Superior temporal gyrus (tissue), 1 donor: ENCODE results near the gene DYNC1LI2.
A peak's percentile ranks its signal among the peaks of the same experiment; 100 is the strongest.

ENCODE experiments used
- DNase-seq: peaks from one replicate; pipeline ENCODE4 v3.0.0-alpha.2; 2016; ENCODE audit errors: extremely low spot score

Gene DYNC1LI2

GRCh38 chr16:66740010-66740409, 11.4 kb downstream of the DYNC1LI2 start:
- peak; percentile 71 for DNase-seq

- no peak for DNase-seq
These were observed 15.5 kb downstream of the DYNC1LI2 start for GRCh38 chr16:66735891-66736290.

DNA sequence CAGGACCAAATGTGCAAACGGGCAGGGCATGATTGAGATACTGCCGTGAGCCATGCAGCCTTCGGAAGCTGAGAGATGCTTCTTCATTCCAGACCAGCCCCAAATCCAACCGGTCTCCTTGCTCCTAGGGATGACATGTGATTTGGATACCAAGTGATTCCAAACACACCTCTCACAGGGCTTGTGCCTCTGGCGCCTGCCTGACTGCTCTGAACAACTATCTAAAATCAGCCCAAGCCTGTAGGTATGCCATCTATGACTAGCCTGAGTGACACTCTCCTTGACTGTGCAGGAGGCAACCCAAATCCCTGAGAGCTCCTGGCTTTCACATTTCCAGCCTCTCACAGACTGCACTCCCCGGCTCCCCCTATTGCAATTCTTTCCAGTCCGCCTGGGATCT, 20.3 kb downstream of the DYNC1LI2 start:
- DNase-seq: no peak

DNA sequence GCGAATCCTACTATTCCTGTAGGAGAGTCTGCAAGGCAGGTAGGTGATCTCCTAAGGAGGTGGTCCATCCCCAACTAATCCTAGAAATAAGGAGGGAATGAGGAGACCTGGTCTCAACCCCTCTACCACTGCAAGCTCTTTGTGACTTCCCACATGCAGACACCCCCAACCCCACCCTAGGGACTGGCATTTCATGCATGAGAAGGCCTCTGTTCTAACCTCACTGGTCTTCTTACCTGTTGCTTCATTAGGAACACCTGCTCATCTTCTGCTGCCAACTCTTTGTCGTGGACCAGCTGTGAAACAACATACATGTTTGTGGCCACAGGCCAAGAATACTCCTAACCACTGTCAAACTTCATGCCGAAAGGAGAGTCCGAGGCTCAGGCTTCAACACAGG, 22.6 kb downstream of the DYNC1LI2 start:
- DNase-seq: no peak

DNA sequence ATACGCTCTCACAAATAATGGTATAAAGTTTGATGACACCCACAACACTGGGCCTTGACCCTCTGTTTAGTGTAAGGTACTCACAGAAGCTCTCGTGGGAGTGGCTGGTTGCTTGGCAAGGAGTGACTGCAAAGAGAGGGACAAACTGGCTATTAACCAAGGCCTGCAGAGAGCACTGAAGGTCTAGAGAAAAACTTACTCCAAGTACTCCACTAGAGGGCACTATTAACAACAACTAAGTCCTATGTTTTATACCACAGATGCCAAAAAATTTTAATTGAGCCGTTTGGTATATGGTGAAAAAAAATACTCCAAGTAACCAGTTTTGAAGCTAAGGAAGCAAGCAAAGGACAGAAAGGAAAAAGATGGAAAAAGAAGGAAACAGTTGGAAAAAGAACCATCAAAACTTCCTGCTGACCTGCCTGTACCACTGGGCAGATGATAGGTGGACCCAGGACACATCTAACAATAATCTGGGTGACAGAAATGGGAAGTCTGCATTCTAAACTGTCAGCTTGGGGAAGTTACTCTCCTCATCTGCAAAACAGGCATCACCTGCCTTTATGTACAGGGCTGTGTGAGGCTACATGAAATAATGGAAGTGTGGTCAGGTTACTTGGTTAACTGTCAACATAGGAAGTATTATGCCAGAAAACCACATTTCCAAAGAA, 23.2 kb downstream of the DYNC1LI2 start:
- DNase-seq: peak; percentile 93

- no peak for DNase-seq
These were observed 30.6 kb downstream of the DYNC1LI2 start for GRCh38 chr16:66720766-66721165.

- DNase-seq: no peak
These were observed 32.2 kb downstream of the DYNC1LI2 start for GRCh38 chr16:66719246-66719645.

DNA sequence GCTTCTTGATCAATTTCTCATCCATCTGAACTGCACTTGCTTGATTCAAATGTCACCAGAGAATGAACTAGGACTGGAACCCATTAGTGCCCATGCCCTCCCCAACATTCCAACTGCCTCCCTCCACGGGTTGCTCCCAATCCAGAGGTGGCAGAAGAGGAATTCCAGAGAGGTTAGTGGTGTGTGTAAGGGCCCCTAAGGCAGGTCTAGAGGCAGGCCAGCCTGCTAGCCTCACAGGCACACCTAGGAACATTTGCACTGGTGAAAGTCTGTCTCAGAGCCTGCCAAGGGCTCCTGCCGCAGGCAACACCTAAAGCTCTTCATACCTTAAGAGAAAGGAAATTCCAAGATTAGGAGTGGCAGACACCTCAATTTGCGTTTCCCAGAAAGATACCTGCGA, 33.6 kb downstream of the DYNC1LI2 start:
- no peak for DNase-seq

GRCh38 chr16:66717112-66717675, 34.2 kb downstream of the DYNC1LI2 start:
- peak; percentile 74 for DNase-seq

GRCh38 chr16:66714654-66715307, 36.6 kb downstream of the DYNC1LI2 start:
- no peak for DNase-seq

GRCh38 chr16:66714062-66714461, 37.3 kb downstream of the DYNC1LI2 start:
- no peak for DNase-seq

DNA sequence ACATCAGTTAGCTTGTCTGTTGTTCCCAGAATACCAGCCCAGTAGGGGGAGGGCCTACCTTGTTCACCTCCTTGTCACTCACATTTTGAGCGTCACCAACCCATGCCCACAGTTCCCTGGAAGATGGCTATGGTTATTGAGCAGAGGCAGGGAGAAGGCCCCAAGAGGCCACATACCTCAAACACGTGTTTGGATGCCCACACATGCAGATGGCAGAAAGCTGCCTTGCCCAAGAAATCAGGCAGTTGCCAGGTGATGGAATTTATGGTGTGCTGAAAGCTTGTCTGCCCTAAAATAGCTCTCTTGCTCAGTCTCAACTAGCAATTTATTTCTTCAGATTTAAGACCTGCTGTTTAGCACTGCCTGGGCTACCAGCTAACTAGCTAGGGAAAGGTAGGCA, 38.3 kb downstream of the DYNC1LI2 start:
- DNase-seq: peak; percentile 64

DNA sequence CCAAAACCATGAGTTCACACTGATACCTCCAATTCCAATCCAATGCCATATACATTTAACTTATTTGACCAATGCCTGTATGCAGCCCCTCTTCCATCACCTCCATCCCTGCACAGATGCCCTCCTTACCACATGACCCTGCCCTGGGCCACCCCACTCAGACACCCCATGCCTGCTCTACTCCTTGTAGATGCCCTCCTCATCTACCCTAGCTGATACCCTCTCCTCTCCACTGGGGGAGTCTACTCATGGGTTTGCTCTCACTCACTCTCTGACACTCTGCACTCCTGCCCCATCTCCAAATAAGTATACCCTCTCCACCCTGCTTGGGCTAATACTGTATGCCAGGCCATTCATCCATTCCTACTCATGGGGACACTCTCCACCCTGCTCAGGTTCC, 38.9 kb downstream of the DYNC1LI2 start:
- no peak for DNase-seq

- DNase-seq: no peak
These were observed 39.8 kb downstream of the DYNC1LI2 start for GRCh38 chr16:66711581-66711980.

DNA sequence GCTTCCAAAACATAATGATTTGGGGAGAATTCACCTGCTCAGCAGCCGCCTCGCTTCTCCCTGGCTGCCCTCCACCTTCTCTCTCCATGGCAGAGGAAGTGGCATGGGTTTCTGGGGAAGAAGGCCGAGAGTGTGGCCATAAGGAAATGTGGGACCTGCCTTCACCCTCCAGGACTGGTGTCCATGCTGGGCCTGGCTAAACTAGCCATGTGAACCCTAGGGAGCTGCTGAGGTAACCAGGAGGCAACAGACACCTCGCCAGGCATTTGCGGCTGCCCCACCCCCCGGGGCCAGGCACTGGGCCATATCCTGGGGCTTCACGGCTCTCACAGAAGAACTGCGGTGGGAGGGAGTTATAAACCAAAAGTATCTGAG, 44.9 kb downstream of the DYNC1LI2 start:
- DNase-seq: no peak

DNA sequence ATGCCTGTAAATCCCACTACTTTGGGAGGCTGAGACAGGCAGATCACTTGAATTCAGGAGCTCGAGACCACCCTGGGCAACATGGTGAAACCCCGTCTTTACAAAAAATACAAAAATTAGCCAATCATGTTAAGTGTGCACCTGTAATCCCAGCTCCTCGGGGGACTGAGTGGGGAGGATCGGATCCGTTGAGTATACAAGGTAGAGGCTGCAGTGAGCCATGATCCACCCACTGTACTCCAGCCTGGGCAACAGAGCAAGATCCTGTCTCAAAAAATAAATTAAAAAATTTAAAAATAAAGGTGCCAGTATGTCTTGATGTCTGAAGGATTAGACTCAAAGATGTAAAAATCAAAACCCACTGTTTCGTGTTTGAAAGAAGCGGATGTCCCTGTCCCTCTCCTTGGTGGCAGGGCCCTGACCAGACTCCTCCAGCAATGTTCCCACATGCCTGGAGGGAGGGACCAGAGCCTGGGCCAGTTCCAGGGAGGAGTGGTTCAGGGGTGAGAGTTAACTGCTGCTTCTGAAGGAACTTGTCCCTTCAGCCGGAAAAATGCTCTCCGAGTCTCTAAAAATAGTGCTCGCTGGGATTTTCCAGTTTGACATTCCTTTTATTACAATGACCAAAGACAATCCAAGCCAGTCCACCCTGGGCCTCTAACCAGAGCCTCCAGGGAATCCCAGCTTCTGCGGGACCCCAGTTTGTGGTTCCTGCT, 45.5 kb downstream of the DYNC1LI2 start:
- DNase-seq: no peak

- DNase-seq: no peak
These were observed 47.8 kb downstream of the DYNC1LI2 start for GRCh38 chr16:66703406-66704215.

- DNase-seq: no peak
These were observed 49.9 kb downstream of the DYNC1LI2 start for GRCh38 chr16:66701516-66701915.

DNA sequence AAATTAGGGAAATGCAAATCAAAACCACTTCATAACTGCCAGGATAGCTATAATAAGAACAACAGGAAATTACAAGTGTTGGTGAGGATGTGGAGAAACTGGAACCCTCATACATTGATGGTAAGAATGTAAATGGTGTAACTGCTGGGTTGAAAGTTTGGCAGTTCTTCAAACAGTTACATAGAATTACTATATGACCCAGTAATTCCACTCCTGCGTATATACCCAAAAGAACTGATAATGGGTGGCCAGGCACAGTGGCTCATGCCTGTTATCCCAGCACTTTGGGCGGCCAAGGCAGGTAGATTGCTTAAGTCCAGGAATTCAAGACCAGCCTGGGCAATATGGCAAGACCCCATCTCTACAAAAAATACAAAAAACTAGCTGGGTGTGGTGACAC, 50.4 kb downstream of the DYNC1LI2 start:
- no peak for DNase-seq

GRCh38 chr16:66699898-66700297, 51.5 kb downstream of the DYNC1LI2 start:
- DNase-seq: no peak

- no peak for DNase-seq
These were observed 53.4 kb downstream of the DYNC1LI2 start for GRCh38 chr16:66698046-66698445.
